Osteoblast (primary cell): ENCODE results near the gene ACOT11. TPM values are rescaled to one million over a fixed set of nuclear protein-coding genes. Genes with fewer than 3 reads are reported as not detected.

Experiments
- DNase-seq: peaks from one replicate; pipeline ENCODE4 v3.0.0; 2011; ENCODE audit warnings: low spot score, mixed read lengths; ENCODE audit not compliant: insufficient read length; ENCODE audit errors: missing footprints
- H2AFZ ChIP-seq: 2 replicates; pipeline ENCODE4 v1.6.0; 2011; ENCODE audit warnings: mild to moderate bottlenecking, low read length
- H3K27ac ChIP-seq: 2 replicates; pipeline ENCODE4 v1.5.1; 2011; ENCODE audit warnings: mild to moderate bottlenecking, low read depth, low read length, moderate library complexity
- H3K27me3 ChIP-seq: 2 replicates; pipeline ENCODE4 v1.6.0; 2012; ENCODE audit warnings: mild to moderate bottlenecking, control low read depth, inconsistent platforms, low read length, moderate library complexity; ENCODE audit not compliant: insufficient read depth
- H3K36me3 ChIP-seq: 2 replicates; pipeline ENCODE4 v1.5.1; 2011; ENCODE audit warnings: mild to moderate bottlenecking, low read length, control low read depth, moderate library complexity; ENCODE audit not compliant: insufficient read depth
- H3K4me1 ChIP-seq: 2 replicates; pipeline ENCODE4 v1.5.1; 2011; ENCODE audit warnings: mild to moderate bottlenecking, low read length, control low read depth, moderate library complexity; ENCODE audit not compliant: insufficient read depth
- H3K4me2 ChIP-seq: 2 replicates; pipeline ENCODE4 v1.6.0; 2011; ENCODE audit warnings: mild to moderate bottlenecking, low read length; ENCODE audit not compliant: insufficient read depth
- H3K4me3 ChIP-seq: fragments of 200-600 bp; sonication (generic); 3 replicates; pipeline ENCODE4 v1.5.1; 2012; ENCODE audit warnings: mild to moderate bottlenecking, low read length, inconsistent platforms; ENCODE audit not compliant: insufficient read depth
- H3K79me2 ChIP-seq: 2 replicates; pipeline ENCODE4 v1.6.0; 2012; ENCODE audit warnings: mild to moderate bottlenecking, low read length, control low read depth, inconsistent platforms; ENCODE audit not compliant: insufficient read depth
- H3K9me3 ChIP-seq: 2 replicates; pipeline ENCODE4 v1.5.1; 2011; ENCODE audit warnings: low read depth, low read length, control low read depth
- H4K20me1 ChIP-seq: 2 replicates; pipeline ENCODE4 v1.6.0; 2012; ENCODE audit warnings: mild to moderate bottlenecking, low read length, control low read depth; ENCODE audit not compliant: insufficient read depth
- total RNA-seq: library from RNA; depleted of rRNA; stranded (reverse); fragments of >200 nt; gene quantifications from 2 replicates; pipeline ENCODE4 v1.2.3, GENCODE V29; 2012
- TF ChIP-seq, protein P1 (sequence below): IDR thresholded peaks from 2 replicates; pipeline ENCODE4 v1.5.1; 2011; ENCODE audit warnings: mild to moderate bottlenecking, low read depth, low read length, moderate library complexity; ENCODE audit errors: extremely low read depth

ACOT11 gene
- 2.9 and 3.8 TPM in 2 replicates for total RNA-seq

DNA sequence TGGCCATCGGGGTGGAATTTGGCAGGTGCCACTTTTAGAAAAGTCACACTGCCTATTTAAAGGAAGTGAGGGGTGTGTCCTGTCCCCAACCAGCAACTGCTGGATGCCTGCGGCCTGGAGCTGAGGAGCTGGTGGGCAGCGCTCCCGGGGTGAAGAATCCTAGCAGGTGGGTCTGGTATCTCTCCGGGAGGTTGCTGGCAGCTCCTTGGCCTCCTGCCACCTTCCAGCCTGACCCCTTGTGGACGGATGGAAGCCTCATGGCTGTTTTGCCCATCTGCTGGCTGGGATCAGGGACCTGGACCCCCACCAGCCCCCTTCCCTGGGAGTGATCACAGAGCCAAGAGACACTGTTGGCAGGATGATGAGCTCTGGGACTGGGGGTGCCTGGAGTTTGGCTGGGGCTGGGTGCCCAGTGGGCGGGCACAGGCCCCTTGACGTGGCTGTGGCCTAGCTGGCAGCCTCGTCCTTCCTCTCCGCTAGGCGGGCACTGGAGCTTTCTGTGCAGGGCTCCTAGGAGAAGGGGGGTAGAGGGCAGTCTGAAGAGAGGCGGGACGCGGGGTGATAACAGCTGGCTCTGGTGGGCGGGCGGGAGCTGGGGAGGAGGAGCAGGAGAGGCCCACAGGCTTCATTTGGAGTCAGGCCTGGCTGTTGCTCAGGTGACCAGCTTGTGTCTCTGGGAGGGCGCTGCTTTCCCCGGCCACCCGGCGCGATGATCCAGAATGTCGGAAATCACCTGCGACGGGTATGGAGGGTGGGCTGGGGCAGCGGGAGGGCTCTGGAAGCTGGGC lies at the start of gene ACOT11:
ACOT11 (plus strand) TSS at position 628 of the 788 bp plus-strand sequence; CDS start at position 710, 82 bp downstream.
- H3K36me3 ChIP-seq = no peaks in the 10 kb centered on the region
- H4K20me1 ChIP-seq = no peaks in the 10 kb centered on the region
- H3K4me2 ChIP-seq = peak within 1 kb of the TSS; percentile 48
- no peaks in the 10 kb centered on the region for H3K9me3 ChIP-seq
- H2AFZ ChIP-seq = peak within 1 kb of the TSS; percentile 95
- TF ChIP-seq, protein P1, sequence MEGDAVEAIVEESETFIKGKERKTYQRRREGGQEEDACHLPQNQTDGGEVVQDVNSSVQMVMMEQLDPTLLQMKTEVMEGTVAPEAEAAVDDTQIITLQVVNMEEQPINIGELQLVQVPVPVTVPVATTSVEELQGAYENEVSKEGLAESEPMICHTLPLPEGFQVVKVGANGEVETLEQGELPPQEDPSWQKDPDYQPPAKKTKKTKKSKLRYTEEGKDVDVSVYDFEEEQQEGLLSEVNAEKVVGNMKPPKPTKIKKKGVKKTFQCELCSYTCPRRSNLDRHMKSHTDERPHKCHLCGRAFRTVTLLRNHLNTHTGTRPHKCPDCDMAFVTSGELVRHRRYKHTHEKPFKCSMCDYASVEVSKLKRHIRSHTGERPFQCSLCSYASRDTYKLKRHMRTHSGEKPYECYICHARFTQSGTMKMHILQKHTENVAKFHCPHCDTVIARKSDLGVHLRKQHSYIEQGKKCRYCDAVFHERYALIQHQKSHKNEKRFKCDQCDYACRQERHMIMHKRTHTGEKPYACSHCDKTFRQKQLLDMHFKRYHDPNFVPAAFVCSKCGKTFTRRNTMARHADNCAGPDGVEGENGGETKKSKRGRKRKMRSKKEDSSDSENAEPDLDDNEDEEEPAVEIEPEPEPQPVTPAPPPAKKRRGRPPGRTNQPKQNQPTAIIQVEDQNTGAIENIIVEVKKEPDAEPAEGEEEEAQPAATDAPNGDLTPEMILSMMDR = peak; percentile 53
- H3K27me3 ChIP-seq = no peaks in the 10 kb centered on the region
- peak within 1 kb of the TSS; percentile 42 for H3K4me3 ChIP-seq
- no peaks in the 10 kb centered on the region for H3K79me2 ChIP-seq
- peak within 1 kb of the TSS; percentile 58 for H3K27ac ChIP-seq
- peak; percentile 98 for DNase-seq
- peaks cover 26% of the 10 kb centered on the region for H3K4me1 ChIP-seq

DNA sequence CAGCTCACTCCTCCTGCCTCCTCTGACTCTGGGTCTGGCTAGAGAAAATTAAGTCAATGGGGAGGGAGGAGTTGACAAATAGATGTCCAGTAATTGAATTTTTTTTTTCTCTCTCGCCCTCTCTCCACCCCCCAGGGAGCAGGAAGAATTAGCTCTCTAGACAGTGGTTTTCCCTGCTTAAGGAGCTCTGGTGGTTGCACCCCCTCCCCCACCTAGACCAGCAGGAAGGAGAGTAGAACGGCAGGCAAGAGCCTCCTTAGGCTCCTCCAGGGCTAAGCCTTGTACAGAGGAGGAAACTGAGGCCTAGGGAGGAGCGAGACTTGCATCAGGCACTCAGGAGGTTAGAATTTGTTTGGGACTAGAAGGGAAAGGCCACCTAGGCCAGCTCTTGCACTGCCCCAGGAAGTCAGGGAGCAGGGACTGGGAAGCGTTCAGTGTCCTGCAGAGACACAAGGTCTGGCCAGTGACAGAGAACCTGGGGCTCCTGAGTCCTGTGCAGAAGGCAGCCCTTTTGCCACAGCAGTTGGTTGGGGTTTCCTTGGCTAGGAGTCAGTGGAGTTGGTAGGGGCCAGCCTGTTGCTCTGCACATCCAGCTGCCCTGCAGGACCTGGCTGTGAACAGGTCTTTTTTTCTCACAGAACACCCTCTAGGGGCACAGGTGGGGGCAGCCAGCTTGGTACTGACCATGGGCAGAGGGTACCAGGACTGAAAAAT lies 49.5 kb upstream of the ACOT11 start:
- no peaks in the 10 kb centered on the region for H3K36me3 ChIP-seq
- no peaks in the 10 kb centered on the region for H3K9me3 ChIP-seq
- H3K4me2 ChIP-seq = peak overlapping the region; percentile 76
- H3K79me2 ChIP-seq = no peaks in the 10 kb centered on the region
- peaks cover 6% of the 10 kb centered on the region for H3K4me1 ChIP-seq
- TF ChIP-seq, protein P1 = no peak
- H3K27me3 ChIP-seq = peaks cover 47% of the 10 kb centered on the region
- H3K27ac ChIP-seq = no peak overlapping the region
- H2AFZ ChIP-seq = peak overlapping the region; percentile 57
- H3K4me3 ChIP-seq = no peak overlapping the region
- H4K20me1 ChIP-seq = no peaks in the 10 kb centered on the region
- peak; percentile 55 for DNase-seq

DNA sequence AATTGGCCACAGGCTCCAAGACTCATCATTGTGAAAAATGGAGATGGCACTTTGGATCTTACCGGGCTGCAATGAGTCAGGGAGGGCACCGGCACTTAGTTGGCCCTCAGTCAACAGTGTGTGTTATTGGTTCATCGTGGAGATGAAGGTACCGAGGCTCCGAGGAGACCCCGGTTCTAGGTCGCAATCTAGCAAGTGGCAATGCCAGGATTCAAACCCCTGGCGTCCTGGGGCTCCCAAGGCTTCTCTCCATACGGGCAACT lies 49.0 kb upstream of the ACOT11 start:
- TF ChIP-seq, protein P1 = no peak
- Histone ChIP-seq H3K27ac (no peak overlapping the region), H3K27me3 (peaks cover 47% of the 10 kb centered on the region), H3K4me2 (peak overlapping the region; percentile 76), H3K4me3 (peak overlapping the region; percentile 61), H2AFZ (peak overlapping the region; percentile 57), H3K9me3 (no peaks in the 10 kb centered on the region), H4K20me1 (no peaks in the 10 kb centered on the region), H3K4me1 (peaks cover 6% of the 10 kb centered on the region), H3K36me3 (no peaks in the 10 kb centered on the region), H3K79me2 (no peaks in the 10 kb centered on the region)
- DNase-seq = peak; percentile 46
